ENCODE results near the gene BCL2L13.
"Not testable (repeated sequence)": the region's sequence is repeated elsewhere in the genome, so short reads cannot be mapped to it uniquely, and the experiment has no call there.

BCL2L13 gene

GRCh38 chr22:17648569-17648968 is 10.0 kb downstream of the BCL2L13 start:
- Mint-ChIP-seq H3K4me1 (ENCODE audit: low read depth) (peaks cover 8% of the 10 kb centered on the region), H3K27me3 (no peaks in the 10 kb centered on the region), H3K36me3 (no peaks in the 10 kb centered on the region), H3K4me3 (no peak overlapping the region), H3K9me3 (ENCODE audit: low read depth) (no peaks in the 10 kb centered on the region), H3K27ac (no peak overlapping the region)

GRCh38 chr22:17655289-17655688 is 16.7 kb downstream of the BCL2L13 start:
- Mint-ChIP-seq H3K27me3 (no peaks in the 10 kb centered on the region), H3K9me3 (ENCODE audit: low read depth) (no peaks in the 10 kb centered on the region), H3K4me3 (no peak overlapping the region), H3K27ac (no peak overlapping the region), H3K36me3 (no peaks in the 10 kb centered on the region), H3K4me1 (ENCODE audit: low read depth) (peaks cover 2% of the 10 kb centered on the region)

GRCh38 chr22:17656870-17657395 is 18.4 kb downstream of the BCL2L13 start:
- Mint-ChIP-seq H3K36me3 (no peaks in the 10 kb centered on the region), H3K4me3 (no peak overlapping the region), H3K9me3 (ENCODE audit: low read depth) (no peaks in the 10 kb centered on the region), H3K27me3 (no peaks in the 10 kb centered on the region), H3K4me1 (ENCODE audit: low read depth) (peaks cover 2% of the 10 kb centered on the region), H3K27ac (no peak overlapping the region)

- Mint-ChIP-seq H3K27ac (no peak overlapping the region), H3K4me1 (ENCODE audit: low read depth) (peaks cover 7% of the 10 kb centered on the region), H3K27me3 (no peaks in the 10 kb centered on the region), H3K36me3 (peaks cover 24% of the 10 kb centered on the region), H3K4me3 (no peak overlapping the region), H3K9me3 (ENCODE audit: low read depth) (no peaks in the 10 kb centered on the region)
These were observed 26.0 kb downstream of the BCL2L13 start for GRCh38 chr22:17664414-17665055.

- H3K9me3 Mint-ChIP-seq (ENCODE audit: low read depth), result no peaks in the 10 kb centered on the region
- peaks cover 29% of the 10 kb centered on the region for H3K36me3 Mint-ChIP-seq
- peaks cover 12% of the 10 kb centered on the region for H3K4me1 Mint-ChIP-seq (ENCODE audit: low read depth)
- H3K4me3 Mint-ChIP-seq, result no peak overlapping the region
- H3K27me3 Mint-ChIP-seq, result no peaks in the 10 kb centered on the region
- no peak overlapping the region for H3K27ac Mint-ChIP-seq
These were observed 26.7 kb downstream of the BCL2L13 start for GRCh38 chr22:17665248-17665647.

- H3K27me3 Mint-ChIP-seq, result no peaks in the 10 kb centered on the region
- H3K36me3 Mint-ChIP-seq, result peaks cover 29% of the 10 kb centered on the region
- no peak overlapping the region for H3K4me3 Mint-ChIP-seq
- H3K27ac Mint-ChIP-seq, result no peak overlapping the region
- peaks cover 15% of the 10 kb centered on the region for H3K4me1 Mint-ChIP-seq (ENCODE audit: low read depth)
- no peaks in the 10 kb centered on the region for H3K9me3 Mint-ChIP-seq (ENCODE audit: low read depth)
These were observed 27.3 kb downstream of the BCL2L13 start for GRCh38 chr22:17665854-17666253.

- H3K9me3 Mint-ChIP-seq (ENCODE audit: low read depth); H3K27me3 Mint-ChIP-seq: not testable (repeated sequence)
- Mint-ChIP-seq H3K36me3 (peaks cover 11% of the 10 kb centered on the region), H3K27ac (peak overlapping the region; percentile 92), H3K4me3 (peak overlapping the region; percentile 15), H3K4me1 (ENCODE audit: low read depth) (peaks cover 51% of the 10 kb centered on the region)
These were observed 33.0 kb downstream of the BCL2L13 start for GRCh38 chr22:17671521-17672092.

- Mint-ChIP-seq H3K27ac (peak overlapping the region; percentile 92), H3K4me1 (ENCODE audit: low read depth) (peaks cover 49% of the 10 kb centered on the region), H3K36me3 (peaks cover 8% of the 10 kb centered on the region), H3K9me3 (ENCODE audit: low read depth) (no peaks in the 10 kb centered on the region), H3K27me3 (no peaks in the 10 kb centered on the region), H3K4me3 (peak overlapping the region; percentile 1)
These were observed 33.9 kb downstream of the BCL2L13 start for GRCh38 chr22:17672417-17672991.

- Mint-ChIP-seq H3K4me1 (ENCODE audit: low read depth) (peaks cover 54% of the 10 kb centered on the region), H3K36me3 (peaks cover 7% of the 10 kb centered on the region), H3K27ac (peak overlapping the region; percentile 72), H3K27me3 (no peaks in the 10 kb centered on the region), H3K9me3 (ENCODE audit: low read depth) (no peaks in the 10 kb centered on the region), H3K4me3 (no peak overlapping the region)
These were observed 35.6 kb downstream of the BCL2L13 start for GRCh38 chr22:17674152-17674551.

- Mint-ChIP-seq H3K9me3 (ENCODE audit: low read depth) (no peaks in the 10 kb centered on the region), H3K27me3 (no peaks in the 10 kb centered on the region), H3K4me1 (ENCODE audit: low read depth) (peaks cover 46% of the 10 kb centered on the region), H3K36me3 (no peaks in the 10 kb centered on the region), H3K4me3 (no peak overlapping the region), H3K27ac (no peak overlapping the region)
These were observed 37.0 kb downstream of the BCL2L13 start for GRCh38 chr22:17675584-17675983.

GRCh38 chr22:17678817-17679385 is 40.3 kb downstream of the BCL2L13 start:
- no peaks in the 10 kb centered on the region for H3K36me3 Mint-ChIP-seq
- H3K4me3 Mint-ChIP-seq, result no peak overlapping the region
- H3K27ac Mint-ChIP-seq, result no peak overlapping the region
- H3K4me1 Mint-ChIP-seq (ENCODE audit: low read depth), result peaks cover 23% of the 10 kb centered on the region
- no peaks in the 10 kb centered on the region for H3K9me3 Mint-ChIP-seq (ENCODE audit: low read depth)
- no peaks in the 10 kb centered on the region for H3K27me3 Mint-ChIP-seq

GRCh38 chr22:17684245-17684644 is 45.7 kb downstream of the BCL2L13 start:
- H3K27me3 Mint-ChIP-seq, result no peaks in the 10 kb centered on the region
- no peaks in the 10 kb centered on the region for H3K4me1 Mint-ChIP-seq (ENCODE audit: low read depth)
- H3K9me3 Mint-ChIP-seq (ENCODE audit: low read depth), result no peaks in the 10 kb centered on the region
- H3K36me3 Mint-ChIP-seq, result peaks cover 7% of the 10 kb centered on the region
- no peak overlapping the region for H3K4me3 Mint-ChIP-seq
- no peak overlapping the region for H3K27ac Mint-ChIP-seq

GRCh38 chr22:17692841-17693240 is 54.3 kb downstream of the BCL2L13 start:
- Mint-ChIP-seq H3K9me3 (ENCODE audit: low read depth) (no peaks in the 10 kb centered on the region), H3K27ac (no peak overlapping the region), H3K27me3 (no peaks in the 10 kb centered on the region), H3K36me3 (peaks cover 13% of the 10 kb centered on the region), H3K4me3 (no peak overlapping the region), H3K4me1 (ENCODE audit: low read depth) (peaks cover 3% of the 10 kb centered on the region)

GRCh38 chr22:17694193-17694592 is 55.6 kb downstream of the BCL2L13 start:
- Mint-ChIP-seq H3K4me3 (no peak overlapping the region), H3K27ac (no peak overlapping the region), H3K4me1 (ENCODE audit: low read depth) (peaks cover 7% of the 10 kb centered on the region), H3K36me3 (peaks cover 12% of the 10 kb centered on the region), H3K27me3 (no peaks in the 10 kb centered on the region), H3K9me3 (ENCODE audit: low read depth) (no peaks in the 10 kb centered on the region)

- no peaks in the 10 kb centered on the region for H3K27me3 Mint-ChIP-seq
- no peak overlapping the region for H3K4me3 Mint-ChIP-seq
- H3K4me1 Mint-ChIP-seq (ENCODE audit: low read depth), result peaks cover 7% of the 10 kb centered on the region
- H3K36me3 Mint-ChIP-seq, result peaks cover 14% of the 10 kb centered on the region
- H3K9me3 Mint-ChIP-seq (ENCODE audit: low read depth), result no peaks in the 10 kb centered on the region
- no peak overlapping the region for H3K27ac Mint-ChIP-seq
These were observed 56.2 kb downstream of the BCL2L13 start for GRCh38 chr22:17694752-17695151.

All from activated naive CD8-positive, alpha-beta T cell (primary cell).